DOHH2 (cell line): ENCODE measurements around the gene CRY1.

Experiments used
- H3F3A ChIP-seq: fragments of 200-600 bp; sonication (generic), shearing (Covaris generic); 2 replicates; pipeline ENCODE4 v1.6.0; 2016; ENCODE audit warnings: antibody characterized with exemption, mild to moderate bottlenecking; ENCODE audit not compliant: control insufficient read depth, insufficient read depth
- H3K27ac ChIP-seq: fragments of 200-600 bp; sonication (generic); 2 replicates; pipeline ENCODE4 v1.5.1; 2014; ENCODE audit warnings: low read depth, mild to moderate bottlenecking, low read length, moderate library complexity
- H3K27me3 ChIP-seq: fragments of 200-600 bp; sonication (generic); 2 replicates; pipeline ENCODE4 v1.6.1; 2014; ENCODE audit warnings: mild to moderate bottlenecking, low read length, mixed read lengths; ENCODE audit not compliant: control insufficient read depth
- H3K36me3 ChIP-seq: fragments of 200-600 bp; sonication (generic); 2 replicates; pipeline ENCODE4 v1.6.1; 2014; ENCODE audit warnings: mild to moderate bottlenecking, low read length, moderate library complexity, mixed read lengths; ENCODE audit not compliant: control insufficient read depth
- H3K4me1 ChIP-seq: fragments of 200-600 bp; sonication (generic); 2 replicates; pipeline ENCODE4 v1.6.1; 2014; ENCODE audit warnings: mild to moderate bottlenecking, low read length, mixed read lengths; ENCODE audit not compliant: control insufficient read depth
- H3K4me2 ChIP-seq: fragments of 200-600 bp; sonication (generic); 2 replicates; pipeline ENCODE4 v1.6.0; 2014; ENCODE audit warnings: mild to moderate bottlenecking, low read length, moderate library complexity
- H3K4me3 ChIP-seq: fragments of 200-600 bp; sonication (generic); 2 replicates; pipeline ENCODE4 v1.5.1; 2014; ENCODE audit warnings: mild to moderate bottlenecking, low read length, mixed read lengths
- H3K79me2 ChIP-seq: fragments of 200-600 bp; sonication (generic); 2 replicates; pipeline ENCODE4 v1.6.1; 2014; ENCODE audit warnings: mild to moderate bottlenecking, low read length, mixed read lengths; ENCODE audit not compliant: control insufficient read depth
- H3K9me2 ChIP-seq: fragments of 200-600 bp; sonication (generic); replicated peaks from 2 replicates; pipeline ENCODE4 v1.6.1; 2014; ENCODE audit warnings: mild to moderate bottlenecking, low read length, mixed read lengths; ENCODE audit not compliant: control insufficient read depth
- H3K9me3 ChIP-seq: fragments of 200-600 bp; sonication (generic); 2 replicates; pipeline ENCODE4 v1.6.1; 2014; ENCODE audit warnings: antibody characterized with exemption, low read length, mixed read lengths; ENCODE audit not compliant: control insufficient read depth, insufficient read depth
- H4K20me1 ChIP-seq: fragments of 200-600 bp; sonication (generic); 2 replicates; pipeline ENCODE4 v1.6.0; 2014; ENCODE audit warnings: low read depth, mild to moderate bottlenecking, antibody characterized with exemption, low read length, moderate library complexity; ENCODE audit not compliant: control insufficient read depth, insufficient read depth
- CTCF ChIP-seq: fragments of 200-600 bp; sonication (generic); IDR thresholded peaks from one replicate; pipeline ENCODE4 v1.5.1; 2014; ENCODE audit warnings: antibody characterized with exemption, mild to moderate bottlenecking, low read depth, low read length; ENCODE audit not compliant: poor library complexity, severe bottlenecking
- EZH2phosphoT487 ChIP-seq: fragments of 200-600 bp; sonication (generic); IDR thresholded peaks from 2 replicates; pipeline ENCODE4 v1.6.1; 2017; ENCODE audit warnings: borderline replicate concordance, mild to moderate bottlenecking, antibody characterized with exemption, low read length, moderate library complexity, mixed read lengths

CRY1 gene

GRCh38 chr12:107135177-107135576 lies 41.8 kb upstream of the CRY1 start:
- Histone ChIP-seq H3K36me3 (no peaks in the 10 kb centered on the region), H4K20me1 (no peaks in the 10 kb centered on the region), H3K9me2 (no peaks in the 10 kb centered on the region), H3K27ac (no peak overlapping the region), H3K9me3 (no peaks in the 10 kb centered on the region), H3K79me2 (no peaks in the 10 kb centered on the region), H3K4me3 (no peak overlapping the region), H3K4me1 (no peaks in the 10 kb centered on the region), H3K27me3 (0 out of 2 replicates have a peak, but pooled peaks cover 4% of the 10 kb centered on the region), H3K4me2 (no peak overlapping the region), H3F3A (no peaks in the 10 kb centered on the region)
- TF ChIP-seq EZH2phosphoT487 (no peak), CTCF (no peak)

- Histone ChIP-seq H3K4me2 (no peak overlapping the region), H3F3A (no peaks in the 10 kb centered on the region), H3K4me1 (no peaks in the 10 kb centered on the region), H3K27ac (no peak overlapping the region), H3K79me2 (no peaks in the 10 kb centered on the region), H3K4me3 (no peak overlapping the region), H3K9me2 (no peaks in the 10 kb centered on the region), H3K36me3 (no peaks in the 10 kb centered on the region), H3K27me3 (0 out of 2 replicates have a peak, but pooled peaks cover 4% of the 10 kb centered on the region), H4K20me1 (no peaks in the 10 kb centered on the region), H3K9me3 (no peaks in the 10 kb centered on the region)
- no peak for TF ChIP-seq EZH2phosphoT487
- TF ChIP-seq CTCF: peak; percentile 61
Observed at GRCh38 chr12:107134558-107134957, 41.2 kb upstream of the CRY1 start.

GRCh38 chr12:107133462-107133861 lies 40.1 kb upstream of the CRY1 start:
- no peaks in the 10 kb centered on the region for H4K20me1 ChIP-seq

More at GRCh38 chr12:107133462-107133861, 40.1 kb upstream of the CRY1 start:
- Histone ChIP-seq H3K4me3 (no peak overlapping the region), H3K4me2 (no peak overlapping the region), H3K36me3 (no peaks in the 10 kb centered on the region), H3K79me2 (no peaks in the 10 kb centered on the region), H3K9me2 (no peaks in the 10 kb centered on the region), H3K27ac (no peak overlapping the region), H3K4me1 (no peaks in the 10 kb centered on the region), H3F3A (no peaks in the 10 kb centered on the region), H3K27me3 (0 out of 2 replicates have a peak, but pooled peaks cover 4% of the 10 kb centered on the region), H3K9me3 (no peaks in the 10 kb centered on the region)
- TF ChIP-seq CTCF: no peak
- no peak for TF ChIP-seq EZH2phosphoT487
